ENCODE results near the gene TAS1R3. TPM values are rescaled to one million over a fixed set of nuclear protein-coding genes. Genes with fewer than 3 reads are reported as not detected.

TAS1R3 gene
- total and polyA plus RNA-seq, 2 donors (not counting 1 experiment from before 2014, with no cell fraction given): 4.1 to 11.7 TPM

GRCh38 chr1:1312450-1313314 is 18.4 kb upstream of the TAS1R3 start:
- H3K36me3 ChIP-seq (replicated peaks in 1 of 2; ENCODE audit: control extremely low read depth in 1 of 2, control insufficient read depth in 1 of 2, extremely low read depth in 1 of 2, insufficient read depth in 2 of 2, low read length in 1 of 2): peaks cover 0 to 39% of the 10 kb centered on the region in 2 experiments
- H3K4me2 ChIP-seq (replicated peaks; ENCODE audit: low read depth, low read length, poor library complexity, severe bottlenecking): no peak overlapping the region
- DNase-seq (no peak), ATAC-seq (ENCODE audit: low read depth) (no peak)
- H3K79me2 ChIP-seq (ENCODE audit: control insufficient read depth, insufficient read depth, low read length): peaks cover 8% of the 10 kb centered on the region
- H4K20me1 ChIP-seq (ENCODE audit: control insufficient read depth, insufficient read depth, low read length, poor library complexity, severe bottlenecking): peaks cover 9% of the 10 kb centered on the region
- Mint-ChIP-seq H3K4me3 (no peak overlapping the region), H3K27me3 (no peaks in the 10 kb centered on the region), H3K27ac (no peak overlapping the region), H3K9me3 (ENCODE audit: insufficient read depth) (no peaks in the 10 kb centered on the region), H3K4me1 (peaks cover 4% of the 10 kb centered on the region)
- H3K9me3 ChIP-seq (ENCODE audit: control extremely low read depth in 1 of 3, control insufficient read depth in 2 of 3, insufficient read depth in 1 of 3, low read length in 2 of 3): no peaks in the 10 kb centered on the region
- peaks cover 6 to 10% of the 10 kb centered on the region in 2 donors for H3K4me1 ChIP-seq (ENCODE audit: control insufficient read depth in 2 of 2, insufficient read depth in 2 of 2, low read length in 2 of 2)
- CTCF ChIA-PET: no interaction called here
- 95% methylated on average over 45 of the region's 49 CpGs for WGBS (ENCODE audit: insufficient coverage)
- intact Hi-C loops (cut with micrococcal nuclease): no loop called here
- no peak overlapping the region for H3K4me3 ChIP-seq (ENCODE audit: control extremely low read depth in 1 of 5, extremely low read depth in 1 of 5, insufficient read depth in 1 of 5, low read depth in 2 of 5, low read length in 4 of 5)
- H3K27ac ChIP-seq (ENCODE audit: low read length in 2 of 2): no peak overlapping the region
- H3K9ac ChIP-seq (ENCODE audit: low read length): no peak overlapping the region
- POLR2A ChIA-PET: no interaction called here
- TF ChIP-seq CTCF (IDR thresholded peaks at IDR 0.05) (no peak), EZH2 (IDR thresholded peaks at IDR 0.05; ENCODE audit: borderline replicate concordance, insufficient read depth, low read depth, low read length, poor library complexity, severe bottlenecking) (no peak)
- no peaks in the 10 kb centered on the region for H3K27me3 ChIP-seq (replicated peaks in 1 of 4; ENCODE audit: control extremely low read depth in 1 of 4, control insufficient read depth in 3 of 4, insufficient read depth in 4 of 4, low read length in 3 of 4)
- no peak overlapping the region for H2AFZ ChIP-seq (ENCODE audit: insufficient read depth, low read depth, low read length, poor library complexity, severe bottlenecking)
